ENCODE measurements around the gene MPV17. TPM values are rescaled to one million over a fixed set of nuclear protein-coding genes. Genes with fewer than 3 reads are reported as not detected.

MPV17 gene
- total RNA-seq, 1 experiment from 2014 or later = 51.5 TPM

DNA sequence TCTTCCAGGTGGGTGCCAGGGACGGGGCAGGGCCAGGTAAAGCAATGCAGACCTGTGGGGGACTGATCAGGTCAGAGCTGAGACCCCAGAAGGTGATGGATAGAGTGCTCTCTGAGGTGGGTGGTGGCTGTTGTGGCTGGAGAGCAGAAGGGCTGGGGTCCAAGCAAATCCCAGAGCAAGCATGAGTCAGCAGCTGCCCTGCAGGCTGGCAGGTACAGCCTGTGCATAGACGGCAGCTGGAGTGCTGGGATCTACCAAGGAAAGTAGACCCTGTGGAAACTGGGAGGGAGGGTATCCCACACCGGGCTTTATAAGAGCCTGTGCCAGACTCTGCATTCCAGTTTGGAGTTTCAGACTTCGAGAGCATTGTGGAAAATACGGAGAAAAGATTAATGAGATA lies 40.0 kb downstream of the MPV17 start:
- Mint-ChIP-seq H3K9me3 (no peaks in the 10 kb centered on the region), H3K4me1 (peaks cover 50% of the 10 kb centered on the region), H3K4me3 (peak overlapping the region; percentile 54), H3K27me3 (ENCODE audit: low read depth) (no peaks in the 10 kb centered on the region; the same call in 1 of the 2 replicates), H3K36me3 (no peaks in the 10 kb centered on the region), H3K27ac (no peak overlapping the region)
- DNase-seq (ENCODE audit: low spot score) (no peak), ATAC-seq (peak; percentile 43)
- CTCF ChIA-PET = interaction anchor here (0.7 to 7.6 kb wide), 13 partner anchors 11 to 400 kb away, joined by 3 to 153 read pairs (median 10); partner anchors contain the start of genes SLC30A3 and UCN
- POLR2A ChIA-PET = interaction anchor here (1.0 to 1.6 kb wide), 3 partner anchors 9 to 63 kb away, joined by 3 read pairs; no protein-coding TSS in a partner anchor
- TF ChIP-seq ZNF317 (CRISPR knock-in tag; IDR thresholded peaks at IDR 0.05; ENCODE audit: borderline replicate concordance, low read depth) (no peak), SOX15 (CRISPR knock-in tag; IDR thresholded peaks at IDR 0.05) (no peak), NFE2L1 (CRISPR knock-in tag; IDR thresholded peaks at IDR 0.05) (peak; percentile 82), ZNF121 (CRISPR knock-in tag; IDR thresholded peaks at IDR 0.05) (no peak)
- TF ChIP-seq, protein P1, sequence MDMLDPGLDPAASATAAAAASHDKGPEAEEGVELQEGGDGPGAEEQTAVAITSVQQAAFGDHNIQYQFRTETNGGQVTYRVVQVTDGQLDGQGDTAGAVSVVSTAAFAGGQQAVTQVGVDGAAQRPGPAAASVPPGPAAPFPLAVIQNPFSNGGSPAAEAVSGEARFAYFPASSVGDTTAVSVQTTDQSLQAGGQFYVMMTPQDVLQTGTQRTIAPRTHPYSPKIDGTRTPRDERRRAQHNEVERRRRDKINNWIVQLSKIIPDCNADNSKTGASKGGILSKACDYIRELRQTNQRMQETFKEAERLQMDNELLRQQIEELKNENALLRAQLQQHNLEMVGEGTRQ (CRISPR knock-in tag; IDR thresholded peaks at IDR 0.05) = no peak
- TF ChIP-seq, protein P2, sequence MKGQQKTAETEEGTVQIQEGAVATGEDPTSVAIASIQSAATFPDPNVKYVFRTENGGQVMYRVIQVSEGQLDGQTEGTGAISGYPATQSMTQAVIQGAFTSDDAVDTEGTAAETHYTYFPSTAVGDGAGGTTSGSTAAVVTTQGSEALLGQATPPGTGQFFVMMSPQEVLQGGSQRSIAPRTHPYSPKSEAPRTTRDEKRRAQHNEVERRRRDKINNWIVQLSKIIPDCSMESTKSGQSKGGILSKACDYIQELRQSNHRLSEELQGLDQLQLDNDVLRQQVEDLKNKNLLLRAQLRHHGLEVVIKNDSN (CRISPR knock-in tag; IDR thresholded peaks at IDR 0.05) = no peak

DNA sequence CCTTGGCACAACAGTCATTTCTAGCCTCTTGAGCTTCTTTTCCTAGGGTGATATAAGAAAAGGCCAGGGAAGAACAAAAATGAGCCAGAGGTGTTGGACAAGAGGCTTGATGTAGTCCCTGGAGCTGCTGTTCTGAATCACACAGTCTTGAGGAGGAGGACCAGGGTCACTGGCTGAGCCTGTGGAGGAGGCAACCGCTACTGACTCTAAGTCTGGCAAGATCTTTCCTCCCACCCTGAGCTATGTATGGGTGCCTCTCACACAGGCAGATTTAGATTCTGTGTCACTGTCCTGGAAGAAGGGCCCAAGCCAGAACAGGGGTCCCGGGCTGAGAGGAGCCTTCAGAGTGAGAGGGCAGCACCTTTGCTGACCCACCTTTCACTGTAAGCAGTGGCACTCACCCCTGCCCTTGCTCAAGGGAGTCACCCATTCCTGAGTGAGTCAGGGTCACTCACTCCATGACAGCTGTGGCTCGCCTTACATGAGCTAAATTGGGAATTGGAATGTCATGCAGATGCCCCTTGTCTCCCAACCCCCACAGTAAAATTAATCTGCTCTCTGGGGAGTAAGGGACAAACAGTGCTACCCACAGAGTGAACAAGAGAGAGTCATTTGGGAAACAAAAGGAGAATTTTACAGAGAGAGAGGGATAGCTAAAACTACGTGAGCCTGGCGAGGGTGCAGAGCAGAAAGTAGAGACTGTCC lies 40.9 kb downstream of the MPV17 start, which contains the start of gene TRIM54:
TSS of gene TRIM54 (plus strand) at position 575 of the 705 bp plus-strand sequence. CDS start 303 bp downstream, outside the sequence.
- peak within 1 kb of the TSS; percentile 35 for H3K27ac Mint-ChIP-seq
- peak within 1 kb of the TSS; percentile 54 for H3K4me3 Mint-ChIP-seq
- H3K9me3 Mint-ChIP-seq = no peaks in the 10 kb centered on the region
- ATAC-seq (peak; percentile 59), DNase-seq (ENCODE audit: low spot score) (no peak)
- ChIA-PET POLR2A (interaction anchor here (1.0 to 1.6 kb wide), 3 partner anchors 8 to 62 kb away, joined by 3 read pairs; no protein-coding TSS in a partner anchor), CTCF (interaction anchor here (0.5 to 7.6 kb wide), 18 partner anchors 11 to 401 kb away, joined by 3 to 153 read pairs (median 4); partner anchors contain the start of genes SLC30A3 and UCN)
- no peaks in the 10 kb centered on the region; the same call in 1 of the 2 replicates for H3K27me3 Mint-ChIP-seq (ENCODE audit: low read depth)
- no peaks in the 10 kb centered on the region for H3K36me3 Mint-ChIP-seq
- peaks cover 46% of the 10 kb centered on the region for H3K4me1 Mint-ChIP-seq
- TF ChIP-seq, protein P3, sequence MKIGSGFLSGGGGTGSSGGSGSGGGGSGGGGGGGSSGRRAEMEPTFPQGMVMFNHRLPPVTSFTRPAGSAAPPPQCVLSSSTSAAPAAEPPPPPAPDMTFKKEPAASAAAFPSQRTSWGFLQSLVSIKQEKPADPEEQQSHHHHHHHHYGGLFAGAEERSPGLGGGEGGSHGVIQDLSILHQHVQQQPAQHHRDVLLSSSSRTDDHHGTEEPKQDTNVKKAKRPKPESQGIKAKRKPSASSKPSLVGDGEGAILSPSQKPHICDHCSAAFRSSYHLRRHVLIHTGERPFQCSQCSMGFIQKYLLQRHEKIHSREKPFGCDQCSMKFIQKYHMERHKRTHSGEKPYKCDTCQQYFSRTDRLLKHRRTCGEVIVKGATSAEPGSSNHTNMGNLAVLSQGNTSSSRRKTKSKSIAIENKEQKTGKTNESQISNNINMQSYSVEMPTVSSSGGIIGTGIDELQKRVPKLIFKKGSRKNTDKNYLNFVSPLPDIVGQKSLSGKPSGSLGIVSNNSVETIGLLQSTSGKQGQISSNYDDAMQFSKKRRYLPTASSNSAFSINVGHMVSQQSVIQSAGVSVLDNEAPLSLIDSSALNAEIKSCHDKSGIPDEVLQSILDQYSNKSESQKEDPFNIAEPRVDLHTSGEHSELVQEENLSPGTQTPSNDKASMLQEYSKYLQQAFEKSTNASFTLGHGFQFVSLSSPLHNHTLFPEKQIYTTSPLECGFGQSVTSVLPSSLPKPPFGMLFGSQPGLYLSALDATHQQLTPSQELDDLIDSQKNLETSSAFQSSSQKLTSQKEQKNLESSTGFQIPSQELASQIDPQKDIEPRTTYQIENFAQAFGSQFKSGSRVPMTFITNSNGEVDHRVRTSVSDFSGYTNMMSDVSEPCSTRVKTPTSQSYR (CRISPR knock-in tag; IDR thresholded peaks at IDR 0.05) = peak; percentile 16; the same call in 1 of the 2 replicates
- TF ChIP-seq, protein P4, sequence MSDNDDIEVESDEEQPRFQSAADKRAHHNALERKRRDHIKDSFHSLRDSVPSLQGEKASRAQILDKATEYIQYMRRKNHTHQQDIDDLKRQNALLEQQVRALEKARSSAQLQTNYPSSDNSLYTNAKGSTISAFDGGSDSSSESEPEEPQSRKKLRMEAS (CRISPR knock-in tag; IDR thresholded peaks at IDR 0.05) = no peak
- TF ChIP-seq ZNF423 (CRISPR knock-in tag; IDR thresholded peaks at IDR 0.05) (peak; percentile 81), ESRRA (CRISPR knock-in tag; IDR thresholded peaks at IDR 0.05; ENCODE audit: borderline replicate concordance) (no peak)

DNA sequence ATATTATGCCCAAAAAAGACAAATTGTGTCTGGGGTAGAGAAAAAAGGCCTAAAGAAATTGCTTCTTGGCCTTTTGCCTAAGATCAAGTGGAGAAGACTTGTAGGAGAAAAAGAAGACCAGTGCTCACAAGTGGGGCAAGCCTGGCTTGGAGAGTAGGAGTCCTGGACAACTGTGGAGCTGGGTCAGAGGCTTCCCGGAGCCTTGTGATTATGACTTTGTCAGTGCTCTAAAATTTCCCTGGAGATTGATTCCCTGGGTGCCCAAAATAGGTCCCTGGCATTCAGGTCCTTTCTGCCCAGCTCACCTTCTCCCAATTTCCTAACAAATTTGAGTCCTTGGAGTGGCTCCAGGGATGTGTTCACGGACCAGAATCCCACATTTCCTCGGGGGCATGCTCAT lies 41.5 kb downstream of the MPV17 start:
- no peak overlapping the region for H3K27ac Mint-ChIP-seq
- no peaks in the 10 kb centered on the region; the same call in 1 of the 2 replicates for H3K27me3 Mint-ChIP-seq (ENCODE audit: low read depth)
- POLR2A ChIA-PET = interaction anchor here (1.6 kb wide), 1 partner anchor 11 kb away, joined by 3 read pairs; no protein-coding TSS in a partner anchor
- no peak for ATAC-seq
- no peak for DNase-seq (ENCODE audit: low spot score)
- no peaks in the 10 kb centered on the region for H3K9me3 Mint-ChIP-seq
- no peak overlapping the region for H3K4me3 Mint-ChIP-seq
- CTCF ChIA-PET = interaction anchor here (0.5 to 7.6 kb wide), 13 partner anchors 10 to 264 kb away, joined by 3 to 153 read pairs (median 5); partner anchors contain the start of genes SLC30A3 and UCN
- peaks cover 40% of the 10 kb centered on the region for H3K4me1 Mint-ChIP-seq
- no peaks in the 10 kb centered on the region for H3K36me3 Mint-ChIP-seq
- TF ChIP-seq, protein P5, sequence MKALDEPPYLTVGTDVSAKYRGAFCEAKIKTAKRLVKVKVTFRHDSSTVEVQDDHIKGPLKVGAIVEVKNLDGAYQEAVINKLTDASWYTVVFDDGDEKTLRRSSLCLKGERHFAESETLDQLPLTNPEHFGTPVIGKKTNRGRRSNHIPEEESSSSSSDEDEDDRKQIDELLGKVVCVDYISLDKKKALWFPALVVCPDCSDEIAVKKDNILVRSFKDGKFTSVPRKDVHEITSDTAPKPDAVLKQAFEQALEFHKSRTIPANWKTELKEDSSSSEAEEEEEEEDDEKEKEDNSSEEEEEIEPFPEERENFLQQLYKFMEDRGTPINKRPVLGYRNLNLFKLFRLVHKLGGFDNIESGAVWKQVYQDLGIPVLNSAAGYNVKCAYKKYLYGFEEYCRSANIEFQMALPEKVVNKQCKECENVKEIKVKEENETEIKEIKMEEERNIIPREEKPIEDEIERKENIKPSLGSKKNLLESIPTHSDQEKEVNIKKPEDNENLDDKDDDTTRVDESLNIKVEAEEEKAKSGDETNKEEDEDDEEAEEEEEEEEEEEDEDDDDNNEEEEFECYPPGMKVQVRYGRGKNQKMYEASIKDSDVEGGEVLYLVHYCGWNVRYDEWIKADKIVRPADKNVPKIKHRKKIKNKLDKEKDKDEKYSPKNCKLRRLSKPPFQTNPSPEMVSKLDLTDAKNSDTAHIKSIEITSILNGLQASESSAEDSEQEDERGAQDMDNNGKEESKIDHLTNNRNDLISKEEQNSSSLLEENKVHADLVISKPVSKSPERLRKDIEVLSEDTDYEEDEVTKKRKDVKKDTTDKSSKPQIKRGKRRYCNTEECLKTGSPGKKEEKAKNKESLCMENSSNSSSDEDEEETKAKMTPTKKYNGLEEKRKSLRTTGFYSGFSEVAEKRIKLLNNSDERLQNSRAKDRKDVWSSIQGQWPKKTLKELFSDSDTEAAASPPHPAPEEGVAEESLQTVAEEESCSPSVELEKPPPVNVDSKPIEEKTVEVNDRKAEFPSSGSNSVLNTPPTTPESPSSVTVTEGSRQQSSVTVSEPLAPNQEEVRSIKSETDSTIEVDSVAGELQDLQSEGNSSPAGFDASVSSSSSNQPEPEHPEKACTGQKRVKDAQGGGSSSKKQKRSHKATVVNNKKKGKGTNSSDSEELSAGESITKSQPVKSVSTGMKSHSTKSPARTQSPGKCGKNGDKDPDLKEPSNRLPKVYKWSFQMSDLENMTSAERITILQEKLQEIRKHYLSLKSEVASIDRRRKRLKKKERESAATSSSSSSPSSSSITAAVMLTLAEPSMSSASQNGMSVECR (CRISPR knock-in tag; IDR thresholded peaks at IDR 0.05; ENCODE audit: borderline replicate concordance) = no peak
- TF ChIP-seq TP53 (CRISPR knock-in tag; IDR thresholded peaks at IDR 0.05) (no peak), GRHL2 (CRISPR knock-in tag; IDR thresholded peaks at IDR 0.05; ENCODE audit: insufficient replicate concordance, severe bottlenecking) (no peak), ELF4 (CRISPR knock-in tag; IDR thresholded peaks at IDR 0.05; ENCODE audit: low read depth) (no peak), SMAD3 (CRISPR knock-in tag; IDR thresholded peaks at IDR 0.05; ENCODE audit: borderline replicate concordance) (no peak), ZNF423 (CRISPR knock-in tag; IDR thresholded peaks at IDR 0.05) (no peak)
- TF ChIP-seq, protein P6, sequence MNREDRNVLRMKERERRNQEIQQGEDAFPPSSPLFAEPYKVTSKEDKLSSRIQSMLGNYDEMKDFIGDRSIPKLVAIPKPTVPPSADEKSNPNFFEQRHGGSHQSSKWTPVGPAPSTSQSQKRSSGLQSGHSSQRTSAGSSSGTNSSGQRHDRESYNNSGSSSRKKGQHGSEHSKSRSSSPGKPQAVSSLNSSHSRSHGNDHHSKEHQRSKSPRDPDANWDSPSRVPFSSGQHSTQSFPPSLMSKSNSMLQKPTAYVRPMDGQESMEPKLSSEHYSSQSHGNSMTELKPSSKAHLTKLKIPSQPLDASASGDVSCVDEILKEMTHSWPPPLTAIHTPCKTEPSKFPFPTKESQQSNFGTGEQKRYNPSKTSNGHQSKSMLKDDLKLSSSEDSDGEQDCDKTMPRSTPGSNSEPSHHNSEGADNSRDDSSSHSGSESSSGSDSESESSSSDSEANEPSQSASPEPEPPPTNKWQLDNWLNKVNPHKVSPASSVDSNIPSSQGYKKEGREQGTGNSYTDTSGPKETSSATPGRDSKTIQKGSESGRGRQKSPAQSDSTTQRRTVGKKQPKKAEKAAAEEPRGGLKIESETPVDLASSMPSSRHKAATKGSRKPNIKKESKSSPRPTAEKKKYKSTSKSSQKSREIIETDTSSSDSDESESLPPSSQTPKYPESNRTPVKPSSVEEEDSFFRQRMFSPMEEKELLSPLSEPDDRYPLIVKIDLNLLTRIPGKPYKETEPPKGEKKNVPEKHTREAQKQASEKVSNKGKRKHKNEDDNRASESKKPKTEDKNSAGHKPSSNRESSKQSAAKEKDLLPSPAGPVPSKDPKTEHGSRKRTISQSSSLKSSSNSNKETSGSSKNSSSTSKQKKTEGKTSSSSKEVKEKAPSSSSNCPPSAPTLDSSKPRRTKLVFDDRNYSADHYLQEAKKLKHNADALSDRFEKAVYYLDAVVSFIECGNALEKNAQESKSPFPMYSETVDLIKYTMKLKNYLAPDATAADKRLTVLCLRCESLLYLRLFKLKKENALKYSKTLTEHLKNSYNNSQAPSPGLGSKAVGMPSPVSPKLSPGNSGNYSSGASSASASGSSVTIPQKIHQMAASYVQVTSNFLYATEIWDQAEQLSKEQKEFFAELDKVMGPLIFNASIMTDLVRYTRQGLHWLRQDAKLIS (CRISPR knock-in tag; IDR thresholded peaks at IDR 0.05; ENCODE audit: borderline replicate concordance) = no peak
